GM21619 (cell line): ENCODE measurements around the gene KCNG3.
"Not testable (repeated sequence)": the region's sequence is repeated elsewhere in the genome, so short reads cannot be mapped to it uniquely, and the experiment has no call there.

Experiments
- ATAC-seq: cut with Tn5 transposase; IDR thresholded peaks from one replicate; pipeline ENCODE4 v1.9.1; 2021; ENCODE audit not compliant: unreplicated experiment

The KCNG3 gene

DNA sequence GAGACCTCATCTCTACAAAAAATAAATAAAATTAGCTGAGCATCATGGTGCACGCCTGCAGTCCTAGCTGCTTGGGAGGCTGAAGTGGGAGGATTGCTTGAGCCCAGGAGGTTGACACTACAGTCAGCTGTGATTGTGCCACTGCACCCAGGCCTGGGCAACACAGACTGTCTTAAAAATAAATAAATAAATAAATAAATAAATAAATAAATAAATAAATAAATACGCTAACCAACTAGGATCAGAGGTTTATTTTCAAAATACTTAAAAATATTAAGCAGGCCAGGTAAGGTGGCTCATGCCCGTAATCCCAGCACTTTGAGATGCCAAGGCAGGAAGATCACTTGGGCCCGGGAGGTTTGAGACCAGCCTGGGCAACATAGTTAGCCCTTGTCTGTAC lies 63.6 kb downstream of the KCNG3 start:
- no peak for ATAC-seq

DNA sequence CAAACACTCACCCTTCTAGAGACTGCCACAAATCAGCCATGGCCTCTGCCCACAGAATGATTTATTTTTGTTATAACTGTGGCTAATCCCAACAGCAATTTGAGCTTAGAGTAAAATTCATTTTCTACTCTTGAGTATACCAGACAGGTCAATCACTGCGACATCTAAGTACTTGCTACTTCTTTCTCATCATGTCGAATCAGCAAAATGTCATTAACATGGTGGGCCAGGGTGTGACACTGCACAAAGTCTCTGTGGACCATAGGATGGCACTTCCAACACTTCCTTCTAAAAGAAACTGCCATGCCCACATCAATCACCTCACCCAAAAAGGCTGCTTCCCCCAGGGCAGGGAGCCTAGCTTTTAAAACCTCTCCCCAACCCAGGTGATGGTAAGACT lies 64.4 kb downstream of the KCNG3 start:
- no peak for ATAC-seq

DNA sequence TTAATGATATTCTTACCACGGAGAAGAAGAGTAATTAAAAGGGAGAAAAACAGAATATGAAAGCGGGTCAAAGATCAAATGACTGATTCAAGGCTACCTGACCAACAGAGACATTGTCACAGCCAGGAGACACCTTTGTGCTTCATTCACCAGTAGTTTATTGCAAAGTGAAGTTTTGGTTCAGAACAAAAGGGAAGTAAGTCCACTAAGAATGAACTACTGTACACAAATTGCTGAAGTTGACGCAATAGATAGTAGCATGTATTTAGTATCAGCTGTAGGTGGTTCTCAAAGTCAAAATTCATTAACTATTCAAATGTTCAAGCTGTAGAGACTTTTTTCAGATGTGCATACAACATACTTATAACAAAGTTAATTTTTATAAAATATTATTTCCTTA lies 68.1 kb downstream of the KCNG3 start:
- no peak for ATAC-seq

DNA sequence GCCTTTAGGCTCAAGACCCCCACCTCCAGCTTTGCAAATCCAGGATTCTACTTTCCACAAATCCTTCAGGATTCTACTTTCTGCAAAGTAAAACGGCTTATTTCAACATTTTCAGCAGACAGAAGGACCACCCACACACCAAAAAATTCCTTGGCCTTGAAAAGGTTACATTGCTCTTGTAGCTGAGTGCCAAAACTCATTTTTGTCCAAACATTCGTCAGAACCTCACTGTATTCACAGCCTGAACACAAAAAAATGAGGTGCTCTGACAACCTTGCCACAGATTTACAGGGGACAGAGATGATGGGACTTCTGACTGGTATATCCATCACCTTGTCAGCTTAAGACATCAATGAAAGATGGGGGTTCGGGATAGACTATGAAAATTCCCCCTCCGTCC lies 69.7 kb downstream of the KCNG3 start:
- no peak for ATAC-seq

DNA sequence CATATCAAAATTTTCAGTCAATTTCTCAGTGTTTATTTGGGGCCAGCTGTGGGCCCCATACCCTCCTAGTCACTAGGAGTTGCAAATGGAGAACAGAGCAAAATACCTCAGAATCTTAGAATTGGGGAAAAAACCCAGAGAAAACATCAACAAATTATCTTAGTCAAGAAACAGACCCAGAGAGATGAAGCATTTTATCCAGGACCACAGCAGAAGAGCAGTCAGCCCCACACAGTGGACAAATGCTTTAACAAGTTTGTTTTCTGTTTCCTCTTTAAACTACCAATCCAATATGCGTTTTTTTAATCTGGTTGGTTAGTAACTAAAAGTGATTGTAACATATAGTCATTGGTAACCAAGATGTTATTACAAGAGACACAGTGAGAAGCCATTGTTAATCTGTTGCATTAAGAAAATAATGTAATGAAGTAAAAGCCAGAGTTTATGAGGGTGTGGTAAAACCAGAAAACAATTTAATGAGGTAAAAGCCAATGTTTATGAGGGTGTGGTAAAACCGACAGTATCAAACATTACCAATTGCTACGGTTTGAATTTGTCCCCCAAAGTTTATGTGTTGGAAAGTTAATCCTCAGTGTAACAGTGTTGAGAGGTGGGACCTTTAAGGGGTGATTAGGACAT lies 72.1 kb downstream of the KCNG3 start:
- ATAC-seq = no peak

DNA sequence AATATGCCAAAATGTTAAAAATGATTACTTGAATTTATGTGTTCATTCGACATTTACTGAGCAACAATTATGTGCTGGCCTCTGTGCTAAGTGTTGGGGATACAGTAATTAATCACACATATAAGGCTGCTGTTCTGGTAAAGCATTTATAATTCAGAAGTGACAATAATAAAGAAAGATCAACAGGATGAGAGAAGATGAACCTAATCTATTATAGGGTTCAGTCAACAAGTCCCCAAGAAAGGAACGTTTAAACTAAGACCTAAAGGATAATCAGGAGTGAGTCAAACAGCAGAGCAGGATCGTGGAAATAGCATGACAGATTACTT lies 72.7 kb downstream of the KCNG3 start:
- no peak for ATAC-seq

DNA sequence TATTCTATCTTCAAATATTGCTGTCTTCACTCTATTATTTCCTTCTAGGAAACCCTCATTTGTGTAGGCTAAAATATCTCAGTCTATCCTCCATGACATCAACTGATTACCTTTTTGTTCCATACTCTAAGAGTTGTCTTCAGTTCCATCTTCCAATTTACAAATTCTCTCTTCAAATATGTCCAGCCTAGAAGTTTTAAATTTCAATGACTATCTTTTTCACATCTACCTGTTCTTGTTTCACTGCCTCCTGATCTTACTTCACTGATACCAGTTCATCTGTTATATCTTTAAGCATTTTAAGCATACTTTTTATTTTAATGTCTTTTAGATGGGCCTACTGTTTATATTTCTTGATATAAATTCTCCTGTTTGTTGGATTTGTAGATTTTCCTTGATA lies 79.1 kb downstream of the KCNG3 start:
- ATAC-seq = no peak

DNA sequence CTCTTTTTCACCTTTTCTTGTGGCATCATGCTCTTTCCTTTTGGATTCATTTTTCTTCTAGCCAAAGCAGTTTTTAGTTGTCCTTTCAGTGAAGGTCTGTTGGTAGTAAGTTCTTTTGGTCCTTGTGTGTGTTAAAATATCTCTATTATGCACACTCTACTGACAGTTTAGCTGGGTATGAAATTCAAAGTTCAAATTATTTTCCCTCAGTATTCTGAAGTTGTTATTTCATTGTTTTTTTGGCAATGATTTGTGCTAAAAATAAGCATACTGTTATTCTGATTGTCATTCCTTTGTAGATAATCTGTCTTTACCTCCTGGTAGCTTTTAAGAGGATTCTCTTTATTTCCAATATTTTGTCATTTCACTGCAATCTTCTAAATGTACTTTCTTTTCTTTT lies 79.6 kb downstream of the KCNG3 start:
- ATAC-seq = no peak

DNA sequence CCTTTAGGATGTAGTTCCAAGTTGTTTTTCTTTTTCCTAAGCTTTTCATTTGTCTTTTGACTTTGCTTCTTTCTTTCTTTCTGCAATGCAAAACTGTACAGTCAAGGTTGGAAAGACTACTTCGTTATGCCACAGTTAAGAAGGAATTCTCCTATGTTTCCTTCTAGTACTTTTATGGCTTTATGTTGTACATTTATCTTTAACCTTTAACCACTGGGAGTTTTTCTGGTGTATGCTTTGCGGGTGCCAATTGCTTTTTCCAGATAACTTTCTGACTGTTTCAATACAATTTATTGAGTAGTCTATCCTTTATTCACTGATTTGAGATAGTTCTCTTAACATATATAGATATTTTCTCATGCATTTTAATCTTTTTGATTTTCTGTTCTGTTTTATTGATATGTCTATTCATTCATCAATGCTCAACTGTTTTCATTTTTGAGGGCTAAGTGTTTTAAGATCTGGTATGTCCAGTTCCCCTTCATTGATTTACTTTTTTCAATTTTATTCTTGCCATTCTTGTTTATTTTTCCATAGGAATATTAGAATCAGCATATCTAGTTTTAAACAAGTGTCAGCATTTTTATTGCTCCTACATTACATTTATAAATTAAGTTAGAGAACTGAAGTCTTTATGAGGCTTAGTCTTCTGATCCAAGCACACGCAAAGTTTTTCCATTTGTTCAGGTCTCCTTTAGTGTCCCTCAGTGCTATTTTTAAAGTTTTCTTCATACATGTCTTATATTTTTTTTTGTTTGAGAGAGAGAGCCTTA lies 82.9 kb downstream of the KCNG3 start:
- ATAC-seq = no peak

DNA sequence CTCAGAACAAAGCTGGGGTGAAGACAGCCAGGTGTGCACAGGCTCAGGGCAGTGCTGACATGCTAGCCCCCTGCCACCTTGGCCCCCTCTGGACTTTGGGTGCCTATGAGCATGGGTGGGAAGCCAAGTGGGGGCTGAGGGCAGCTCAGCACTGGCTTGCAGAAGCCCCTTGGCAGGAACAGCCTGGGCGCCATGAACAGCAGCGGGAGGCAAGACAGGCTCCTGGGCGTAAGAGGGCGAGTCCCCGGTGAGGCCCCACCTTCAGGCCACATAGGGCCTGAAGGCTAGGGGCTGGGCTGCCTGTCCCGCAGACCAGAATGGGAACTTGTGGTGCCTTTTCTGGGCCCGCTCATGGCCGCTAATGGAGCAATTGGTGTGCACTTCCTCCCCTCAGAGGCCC lies 85.8 kb downstream of the KCNG3 start:
- ATAC-seq = no peak

DNA sequence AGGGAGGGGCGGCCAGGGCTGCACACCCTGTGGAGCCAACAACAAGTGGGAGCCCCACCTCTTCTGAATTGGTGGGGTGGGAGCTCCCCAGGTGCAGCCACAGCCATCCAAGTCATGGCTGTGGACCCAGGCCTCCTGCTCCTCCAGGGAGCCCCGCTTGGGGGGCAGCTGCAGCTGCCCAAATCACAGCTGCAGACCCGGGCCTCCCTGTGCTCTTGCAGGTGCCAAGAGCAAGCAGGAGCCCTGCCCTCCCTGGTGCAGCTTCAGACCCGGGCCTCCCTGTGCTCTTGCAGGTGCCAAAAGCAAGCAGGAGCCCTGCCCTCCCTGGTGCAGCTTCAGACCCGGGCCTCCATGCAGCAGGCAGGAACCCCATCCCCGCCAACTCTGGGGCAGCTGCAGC lies 86.3 kb downstream of the KCNG3 start:
- no peak for ATAC-seq

DNA sequence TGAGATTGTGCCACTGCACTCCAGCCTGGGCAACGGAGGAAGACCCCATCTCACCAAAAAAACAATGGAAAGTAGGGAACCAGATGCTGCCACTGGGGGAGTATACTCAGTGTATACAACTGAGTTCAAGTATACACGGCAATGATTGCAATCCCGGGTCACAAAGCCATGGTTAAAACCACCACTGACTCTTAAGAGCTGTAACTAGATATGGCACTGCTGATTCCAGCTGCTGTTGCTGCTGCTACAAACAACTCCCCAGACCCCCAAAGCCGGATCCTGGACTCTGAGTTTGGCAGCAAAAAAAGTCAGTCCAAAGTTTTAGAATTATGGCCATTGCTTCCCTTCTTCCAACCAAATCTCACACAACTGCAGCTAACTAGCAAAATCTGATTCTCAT lies 89.1 kb downstream of the KCNG3 start:
- ATAC-seq = no peak

DNA sequence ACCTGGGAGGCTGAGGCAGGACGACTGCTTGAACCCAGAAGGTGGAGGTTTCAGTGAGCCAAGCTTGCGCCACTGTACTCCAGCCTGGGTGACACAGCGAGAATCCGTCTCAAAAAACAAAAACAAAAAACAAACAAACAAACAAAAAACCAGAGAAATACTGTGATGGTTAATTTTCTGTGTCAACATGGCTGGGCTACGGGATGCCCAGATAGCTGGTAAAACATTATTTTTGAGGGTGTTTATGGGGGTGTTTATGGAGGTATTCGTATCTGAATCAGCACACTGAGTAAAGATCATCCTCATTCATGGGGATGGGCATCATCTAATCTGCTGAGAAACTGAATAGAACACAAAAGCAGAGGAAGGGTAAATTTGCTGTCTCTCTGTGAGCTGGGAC lies 92.0 kb downstream of the KCNG3 start:
- no peak for ATAC-seq

DNA sequence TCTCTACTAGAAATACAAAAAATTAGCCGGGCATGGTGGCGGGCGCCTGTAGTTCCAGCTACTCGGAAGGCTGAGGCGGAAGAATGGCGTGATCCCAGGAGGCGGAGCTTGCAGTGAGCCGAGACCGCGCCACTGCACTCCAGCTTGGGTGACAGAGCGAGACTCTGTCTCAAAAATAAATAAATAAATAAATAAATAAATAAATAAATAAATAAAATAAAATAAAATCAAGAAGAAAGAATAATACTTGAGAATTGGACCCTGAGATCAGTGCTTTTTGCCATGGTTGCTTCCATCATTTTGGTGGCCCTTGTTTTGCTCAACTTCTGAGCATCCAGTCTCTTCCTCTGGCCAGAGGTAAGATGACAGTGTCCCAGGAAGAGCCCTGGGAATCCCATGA lies 95.7 kb downstream of the KCNG3 start:
- ATAC-seq = not testable (repeated sequence)

DNA sequence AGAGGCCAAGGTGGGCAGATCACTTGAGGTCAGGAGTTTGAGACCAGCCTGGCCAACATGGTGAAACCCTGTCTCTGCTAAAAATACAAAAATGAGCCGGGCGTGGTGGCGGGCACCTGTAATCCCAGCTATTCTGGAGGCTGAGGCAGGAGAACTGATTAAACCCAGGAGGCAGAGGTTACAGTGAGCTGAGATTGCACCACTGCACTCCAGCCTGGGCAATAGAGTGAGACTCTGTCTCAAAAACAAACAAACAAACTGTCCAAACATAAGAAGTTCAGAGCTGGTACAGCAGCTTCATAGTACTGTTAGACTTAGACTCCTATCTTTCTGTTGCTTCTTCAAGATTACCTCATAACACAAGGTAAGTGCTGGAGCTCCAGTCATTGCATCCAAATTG lies 100.5 kb downstream of the KCNG3 start:
- not testable (repeated sequence) for ATAC-seq

DNA sequence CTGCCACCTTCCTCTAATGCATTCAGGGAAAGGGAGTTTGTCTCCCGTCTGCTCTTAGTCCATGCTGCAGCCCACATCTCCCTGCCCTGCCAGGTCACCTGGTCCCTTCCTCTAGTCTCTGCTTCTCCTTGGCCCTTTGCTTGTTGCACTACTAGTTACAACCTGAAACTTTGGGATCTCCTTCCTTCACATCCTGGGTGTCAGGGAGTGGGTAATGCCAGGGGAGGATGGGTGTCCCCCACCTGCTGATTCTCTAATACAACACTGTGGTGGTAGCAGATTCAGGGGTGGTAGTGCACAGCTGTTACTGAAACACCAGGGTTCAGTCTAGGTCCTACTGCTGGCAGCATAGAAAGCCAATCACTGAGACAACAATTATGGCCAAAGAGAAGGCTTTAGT lies 101.6 kb downstream of the KCNG3 start:
- no peak for ATAC-seq
